EH (cell line): ENCODE data around the gene UBN2.
A peak's percentile ranks its signal among the peaks of the same experiment; 100 is the strongest.
"Not testable (repeated sequence)": the region's sequence is repeated elsewhere in the genome, so short reads cannot be mapped to it uniquely, and the experiment has no call there.

ENCODE experiments used
- DNase-seq: peaks from one replicate; pipeline ENCODE4 v3.0.0-alpha.2; 2015; ENCODE audit warnings: low read depth

UBN2 gene

GRCh38 chr7:139297795-139298194 lies 66.8 kb downstream of the UBN2 start:
- no peak for DNase-seq

GRCh38 chr7:139299296-139299695 lies 68.3 kb downstream of the UBN2 start:
- DNase-seq, result no peak

GRCh38 chr7:139300390-139300789 lies 69.4 kb downstream of the UBN2 start:
- no peak for DNase-seq

- DNase-seq, result no peak
These were observed 73.5 kb downstream of the UBN2 start for GRCh38 chr7:139304517-139304916.

GRCh38 chr7:139317939-139318505 lies 87.0 kb downstream of the UBN2 start:
- no peak for DNase-seq

- DNase-seq, result peak; percentile 40
These were observed 90.2 kb downstream of the UBN2 start for GRCh38 chr7:139321071-139321745.

GRCh38 chr7:139324709-139325108 lies 93.7 kb downstream of the UBN2 start:
- not testable (repeated sequence) for DNase-seq

- DNase-seq, result peak; percentile 87
These were observed 97.3 kb downstream of the UBN2 start for GRCh38 chr7:139328375-139328774.

GRCh38 chr7:139329119-139329518 lies 98.1 kb downstream of the UBN2 start:
- DNase-seq, result no peak

DNA sequence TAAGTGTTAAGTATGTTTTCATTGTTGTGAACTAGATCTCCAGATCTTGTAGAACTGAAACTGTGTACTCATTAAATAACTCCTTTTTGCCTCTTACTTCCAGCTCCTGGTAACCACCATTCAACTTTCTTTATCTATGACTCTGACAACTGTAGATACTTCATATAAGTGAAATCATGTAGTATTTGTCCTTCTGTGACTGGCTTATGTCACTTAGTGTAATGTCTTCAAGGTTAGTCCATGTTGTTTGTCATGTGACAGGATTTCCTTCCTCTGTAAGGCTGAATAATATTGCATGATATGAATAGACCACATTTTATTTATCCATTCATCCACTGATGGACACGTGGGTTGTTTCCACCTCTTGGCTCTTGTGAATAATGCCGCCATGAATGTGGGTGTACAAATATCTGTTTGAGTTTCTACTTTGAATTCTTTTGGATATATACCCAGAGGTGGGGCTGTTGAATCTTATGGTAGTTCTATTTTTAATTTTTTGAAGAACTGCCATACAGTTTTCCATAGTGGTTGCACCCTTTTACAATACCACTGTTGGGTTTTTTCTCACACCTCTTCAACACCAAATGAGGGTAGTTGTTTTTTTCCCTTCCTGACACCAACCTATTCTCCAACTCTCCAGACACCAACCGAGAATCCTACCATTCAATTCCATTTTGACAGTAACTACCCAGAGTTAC lies 99.4 kb downstream of the UBN2 start:
- no peak for DNase-seq

DNA sequence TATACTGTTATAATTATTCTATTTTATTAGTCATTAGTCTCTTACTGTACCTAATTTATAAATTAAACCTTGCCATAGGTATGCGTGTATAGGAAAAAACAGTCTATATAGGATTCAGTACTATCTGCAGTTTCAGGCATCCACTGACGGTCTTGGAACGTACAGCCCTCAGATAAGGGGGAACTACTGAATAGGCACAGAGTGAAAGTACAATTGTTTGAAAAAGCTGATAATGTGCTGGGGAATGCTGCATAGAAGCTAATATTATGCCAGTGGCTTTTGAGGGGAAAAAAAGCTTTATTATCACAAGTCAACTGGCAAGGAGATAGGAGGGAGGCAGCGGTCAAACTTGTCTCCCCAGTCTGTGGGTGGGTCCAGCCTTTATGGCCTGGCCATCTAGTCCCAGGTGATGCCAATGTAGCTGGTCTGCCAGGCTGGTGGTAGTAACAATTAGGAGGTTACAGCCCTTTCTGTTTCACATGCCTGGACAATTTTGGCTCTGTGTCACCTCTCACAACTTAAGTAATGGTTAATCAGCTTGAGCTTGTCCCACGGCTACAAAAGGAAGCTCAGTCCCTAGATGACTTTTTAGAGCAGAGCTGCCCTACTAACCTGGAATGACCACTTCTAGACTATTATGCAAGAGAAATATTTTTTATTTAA lies 101.8 kb downstream of the UBN2 start:
- no peak for DNase-seq

GRCh38 chr7:139333443-139333842 lies 102.4 kb downstream of the UBN2 start:
- not testable (repeated sequence) for DNase-seq

DNA sequence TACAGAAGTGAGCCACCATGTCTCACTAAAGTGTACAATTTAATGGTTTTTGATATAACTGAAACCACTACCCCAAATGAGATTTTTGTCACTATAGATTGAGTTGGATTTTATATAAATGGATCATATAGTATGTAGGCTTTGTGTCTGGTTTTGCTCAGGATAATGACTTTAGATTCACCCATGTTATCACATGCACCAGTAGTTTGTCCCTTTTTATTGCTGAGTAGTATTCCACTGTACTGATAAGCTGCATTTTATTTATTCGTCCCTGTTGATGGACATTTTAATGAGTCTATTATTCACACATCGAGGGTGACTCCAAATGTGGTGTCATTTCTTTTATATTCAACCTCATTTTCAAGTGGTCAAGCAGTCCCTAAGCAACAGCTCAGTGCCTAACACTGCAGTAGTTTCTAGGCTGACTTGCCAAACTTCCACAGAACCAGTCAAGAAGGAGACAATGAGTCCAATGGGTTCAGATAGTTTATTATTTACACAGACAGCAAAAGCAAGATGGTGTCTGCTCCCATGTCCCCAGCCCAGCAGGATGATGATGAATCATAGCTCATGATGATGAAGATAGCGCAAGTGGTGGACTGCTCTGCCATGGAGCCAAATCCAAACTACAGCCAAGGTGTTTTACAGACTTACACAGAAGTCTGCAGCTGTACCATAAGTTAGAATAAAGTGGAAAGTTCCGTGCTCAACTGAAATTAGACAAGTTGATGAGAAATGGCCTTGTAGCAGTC lies 103.5 kb downstream of the UBN2 start:
- no peak for DNase-seq

GRCh38 chr7:139339025-139339424 lies 108.0 kb downstream of the UBN2 start:
- no peak for DNase-seq

DNA sequence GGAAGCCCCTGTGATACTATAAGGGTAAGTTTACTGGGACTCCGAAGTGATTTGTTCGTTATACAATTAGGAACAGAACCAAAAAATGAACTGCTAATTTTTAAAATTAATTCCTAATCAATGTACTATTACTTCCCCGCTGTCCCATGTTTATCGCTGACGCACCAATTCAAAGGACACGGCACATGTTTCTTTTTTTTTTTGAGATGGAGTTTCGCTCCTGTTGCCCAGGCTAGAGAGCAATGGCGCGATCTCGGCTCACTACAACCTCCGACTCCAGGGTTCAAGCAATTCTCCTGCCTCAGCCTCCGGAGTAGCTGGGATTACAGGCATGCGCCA lies 108.6 kb downstream of the UBN2 start:
- no peak for DNase-seq

DNA sequence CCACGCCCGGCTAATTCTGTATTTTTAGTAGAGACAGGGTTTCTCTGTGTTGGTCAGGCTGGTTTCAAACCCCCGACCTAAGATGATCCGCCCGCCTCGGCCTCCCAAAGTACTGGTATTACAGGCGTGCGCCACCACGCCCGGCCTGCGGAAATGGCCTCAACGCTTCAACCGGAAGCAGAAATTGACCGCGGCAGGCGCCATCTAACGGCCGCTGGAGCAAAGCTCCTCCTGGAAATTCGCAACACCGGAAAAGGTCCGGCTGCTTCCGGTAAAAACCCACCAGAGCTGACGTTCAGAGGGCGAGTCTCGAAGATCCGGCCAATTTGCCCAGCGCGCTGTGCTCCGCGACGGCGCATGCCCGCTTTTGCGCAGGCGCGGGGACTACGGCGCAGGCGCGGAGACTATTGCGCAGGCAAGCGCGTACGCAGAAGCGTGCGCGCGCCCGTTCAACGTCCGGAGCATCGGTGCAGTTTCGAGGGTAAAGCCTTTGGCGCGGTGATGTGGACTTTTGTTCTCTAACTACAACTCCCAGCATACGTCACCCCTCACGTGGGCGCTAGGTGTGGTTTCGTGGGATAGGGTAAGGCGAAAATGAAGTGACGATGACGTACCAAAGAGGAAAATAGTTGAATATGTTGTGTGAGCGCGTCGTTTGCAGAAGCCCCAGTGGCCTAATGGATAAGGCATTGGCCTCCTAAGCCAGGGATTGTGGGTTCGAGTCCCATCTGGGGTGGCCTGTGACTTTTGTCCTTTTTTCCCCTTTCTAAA lies 109.2 kb downstream of the UBN2 start:
- peak; percentile 100 for DNase-seq

GRCh38 chr7:139340808-139341057 lies 109.7 kb downstream of the UBN2 start:
- DNase-seq, result no peak

- DNase-seq, result peak; percentile 94
These were observed 110.2 kb downstream of the UBN2 start, which contains the start of gene FMC1 for GRCh38 chr7:139341058-139341775. Gene FMC1 (plus strand): TSS chr7:139341337. CDS start chr7:139341385, 48 bp downstream.

- DNase-seq, result no peak
These were observed 110.8 kb downstream of the UBN2 start for GRCh38 chr7:139341776-139342226.

DNA sequence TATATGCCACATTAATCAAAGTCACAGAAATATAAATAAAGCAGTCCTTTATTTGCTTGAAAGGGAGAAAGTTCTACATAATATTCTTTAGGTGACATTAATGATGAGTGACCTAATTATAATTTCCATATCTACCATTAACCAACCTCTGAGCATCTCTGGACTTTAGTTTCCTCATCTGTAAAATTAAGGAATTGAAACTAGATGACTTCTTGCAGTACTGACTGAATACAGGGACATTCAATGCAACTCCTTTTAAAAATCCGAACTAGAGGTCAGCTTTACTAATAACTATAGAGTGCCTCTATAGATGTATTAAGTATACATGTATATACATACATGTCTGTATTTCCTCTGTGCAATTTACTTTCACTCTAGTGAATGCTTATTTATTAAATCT lies 114.0 kb downstream of the UBN2 start:
- no peak for DNase-seq

- no peak for DNase-seq
These were observed 120.0 kb downstream of the UBN2 start for GRCh38 chr7:139351027-139351426.
